Nephron (organoid): Measurements from ENCODE around the gene LRRC51.

ENCODE experiments used
- H3K27ac Mint-ChIP-seq, 3 experiments: 2 replicates each; pipeline ENCODE4 v1.8.0; 2020; ENCODE audit warnings: mixed read lengths in 3 of 3, mild to moderate bottlenecking in 2 of 3, moderate library complexity in 1 of 3
- H3K27me3 Mint-ChIP-seq: 2 replicates; pipeline ENCODE4 v1.8.0; 2021; ENCODE audit warnings: low read depth, mild to moderate bottlenecking, moderate library complexity, mixed read lengths
- H3K36me3 Mint-ChIP-seq: 2 replicates; pipeline ENCODE4 v1.8.0; 2020; ENCODE audit warnings: low read depth, mixed read lengths
- H3K4me1 Mint-ChIP-seq: 2 replicates; pipeline ENCODE4 v1.8.0; 2020; ENCODE audit warnings: mixed read lengths
- H3K4me3 Mint-ChIP-seq, 3 experiments: 2 replicates each; pipeline ENCODE4 v1.8.0; 2020; ENCODE audit warnings: mild to moderate bottlenecking in 3 of 3, mixed read lengths in 3 of 3, moderate library complexity in 2 of 3
- H3K9me3 Mint-ChIP-seq: 2 replicates; pipeline ENCODE4 v1.8.0; 2020; ENCODE audit warnings: mixed read lengths
- TF ChIP-seq, protein P1 (sequence below), 3 experiments: fragments of 200-600 bp; sonication (generic); IDR thresholded peaks; one replicate each; pipeline ENCODE4 v1.5.0; 2021; ENCODE audit warnings: antibody characterized with exemption in 3 of 3; ENCODE audit not compliant: unreplicated experiment in 3 of 3

Gene LRRC51

DNA sequence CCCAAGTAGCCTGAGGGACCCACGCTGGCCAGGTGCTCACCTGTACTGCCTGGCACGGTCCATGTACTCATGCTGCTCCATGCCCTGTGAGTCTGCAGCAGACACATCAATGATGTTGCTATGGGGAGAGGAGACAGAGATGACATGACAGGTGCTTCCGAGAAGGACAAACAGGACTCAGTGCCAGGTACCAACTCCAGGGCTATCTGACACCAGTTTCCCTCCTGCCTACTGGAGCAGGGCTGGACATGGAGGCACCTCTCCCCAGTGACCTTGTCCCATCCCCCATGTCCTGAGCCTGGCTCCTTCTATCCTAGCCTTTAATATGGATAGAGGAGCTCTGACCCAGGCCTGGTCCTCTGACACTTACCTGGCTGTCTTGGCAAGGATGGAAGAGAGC, 18.1 kb downstream of the LRRC51 start:
- no peaks in the 10 kb centered on the region for H3K27me3 Mint-ChIP-seq
- peaks cover 41% of the 10 kb centered on the region for H3K36me3 Mint-ChIP-seq
- H3K9me3 Mint-ChIP-seq = no peaks in the 10 kb centered on the region
- H3K27ac Mint-ChIP-seq = no peak overlapping the region
- no peak overlapping the region for H3K4me3 Mint-ChIP-seq
- TF ChIP-seq, protein P1, sequence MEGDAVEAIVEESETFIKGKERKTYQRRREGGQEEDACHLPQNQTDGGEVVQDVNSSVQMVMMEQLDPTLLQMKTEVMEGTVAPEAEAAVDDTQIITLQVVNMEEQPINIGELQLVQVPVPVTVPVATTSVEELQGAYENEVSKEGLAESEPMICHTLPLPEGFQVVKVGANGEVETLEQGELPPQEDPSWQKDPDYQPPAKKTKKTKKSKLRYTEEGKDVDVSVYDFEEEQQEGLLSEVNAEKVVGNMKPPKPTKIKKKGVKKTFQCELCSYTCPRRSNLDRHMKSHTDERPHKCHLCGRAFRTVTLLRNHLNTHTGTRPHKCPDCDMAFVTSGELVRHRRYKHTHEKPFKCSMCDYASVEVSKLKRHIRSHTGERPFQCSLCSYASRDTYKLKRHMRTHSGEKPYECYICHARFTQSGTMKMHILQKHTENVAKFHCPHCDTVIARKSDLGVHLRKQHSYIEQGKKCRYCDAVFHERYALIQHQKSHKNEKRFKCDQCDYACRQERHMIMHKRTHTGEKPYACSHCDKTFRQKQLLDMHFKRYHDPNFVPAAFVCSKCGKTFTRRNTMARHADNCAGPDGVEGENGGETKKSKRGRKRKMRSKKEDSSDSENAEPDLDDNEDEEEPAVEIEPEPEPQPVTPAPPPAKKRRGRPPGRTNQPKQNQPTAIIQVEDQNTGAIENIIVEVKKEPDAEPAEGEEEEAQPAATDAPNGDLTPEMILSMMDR (IDR thresholded peaks at IDR 0.05; ENCODE audit: unreplicated experiment in 3 of 3) = no peak
- H3K4me1 Mint-ChIP-seq = peaks cover 28% of the 10 kb centered on the region

DNA sequence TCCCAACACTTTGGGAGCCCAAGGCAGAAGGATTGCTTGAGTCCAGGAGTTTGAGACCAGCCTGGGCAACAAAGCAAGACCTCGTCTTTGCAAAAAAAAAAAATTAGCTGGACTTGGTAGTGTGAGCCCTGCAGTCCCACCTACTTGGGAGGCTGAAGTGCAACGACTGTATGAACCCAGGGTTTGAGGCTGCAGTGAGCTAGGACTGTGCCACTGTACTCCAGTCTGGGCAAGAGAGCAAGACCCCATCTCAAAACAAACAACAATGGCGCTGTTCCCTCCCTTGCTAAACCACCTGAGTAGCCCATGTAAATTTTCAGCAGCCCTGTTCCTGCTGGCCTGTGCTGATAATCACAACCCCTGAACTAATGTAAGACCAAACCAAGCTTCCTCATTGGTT, 19.4 kb downstream of the LRRC51 start:
- H3K4me3 Mint-ChIP-seq = no peak overlapping the region
- H3K36me3 Mint-ChIP-seq = peaks cover 35% of the 10 kb centered on the region
- H3K9me3 Mint-ChIP-seq = no peaks in the 10 kb centered on the region
- no peaks in the 10 kb centered on the region for H3K27me3 Mint-ChIP-seq
- TF ChIP-seq, protein P1 (IDR thresholded peaks at IDR 0.05; ENCODE audit: unreplicated experiment in 3 of 3) = no peak
- H3K27ac Mint-ChIP-seq = no peak overlapping the region
- H3K4me1 Mint-ChIP-seq = peaks cover 36% of the 10 kb centered on the region

DNA sequence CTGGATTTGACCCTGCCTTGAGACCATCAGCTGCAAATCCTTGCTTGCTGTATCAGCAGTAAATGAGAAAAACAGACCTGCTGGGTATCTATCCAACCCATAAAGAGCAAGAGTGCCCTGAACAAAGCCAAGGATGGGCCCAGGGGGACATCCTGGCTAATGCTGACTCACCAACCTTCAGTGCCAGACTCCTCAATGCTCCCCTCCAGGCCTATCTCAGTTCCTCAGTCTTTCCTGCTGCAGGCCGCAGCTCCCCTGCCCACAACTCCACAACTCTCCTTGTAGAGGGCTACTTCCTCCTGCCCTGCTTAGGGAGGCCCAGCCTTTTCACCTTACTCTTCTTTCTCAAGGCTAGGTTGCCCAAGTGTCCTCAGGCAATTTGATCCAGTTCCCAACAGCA, 19.8 kb downstream of the LRRC51 start:
- H3K27me3 Mint-ChIP-seq = no peaks in the 10 kb centered on the region
- H3K36me3 Mint-ChIP-seq = peaks cover 30% of the 10 kb centered on the region

DNA sequence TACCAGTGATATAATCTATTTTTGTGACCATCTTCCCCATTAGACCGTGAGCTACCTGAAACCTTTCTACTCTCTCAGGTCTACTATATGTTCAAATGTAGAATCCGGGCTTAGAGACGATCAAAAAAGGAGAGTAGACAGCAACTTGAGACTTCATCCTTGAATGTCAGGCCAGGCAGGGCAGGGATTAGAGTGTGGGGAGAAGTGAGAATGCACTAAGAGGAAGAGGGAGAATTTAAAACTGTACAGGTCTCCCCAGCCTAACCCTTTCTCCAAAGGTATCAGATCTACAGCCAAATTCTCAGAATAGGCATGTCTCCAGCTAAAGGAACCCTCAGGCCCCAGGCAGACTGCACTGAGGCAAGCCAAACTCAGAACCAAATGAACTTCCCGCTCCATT, 21.5 kb downstream of the LRRC51 start:
- Mint-ChIP-seq H3K27ac (peak overlapping the region; percentile 99 to 100 (median 99)), H3K9me3 (no peaks in the 10 kb centered on the region)
- TF ChIP-seq, protein P1 (IDR thresholded peaks at IDR 0.05; ENCODE audit: unreplicated experiment in 3 of 3) = no peak

More for the DNA sequence above, 19.8 kb downstream of the LRRC51 start:
- H3K9me3 Mint-ChIP-seq = no peaks in the 10 kb centered on the region
- peak overlapping the region in 2 of 3 experiments; percentile 88 to 95 for H3K4me3 Mint-ChIP-seq
- H3K4me1 Mint-ChIP-seq = peaks cover 36% of the 10 kb centered on the region
- TF ChIP-seq, protein P1 (IDR thresholded peaks at IDR 0.05; ENCODE audit: unreplicated experiment in 3 of 3) = no peak
- no peak overlapping the region for H3K27ac Mint-ChIP-seq

GRCh38 chr11:72102631-72102945, 21.9 kb downstream of the LRRC51 start:
- TF ChIP-seq, protein P1 (IDR thresholded peaks at IDR 0.05; ENCODE audit: unreplicated experiment in 3 of 3) = no peak
- Mint-ChIP-seq H3K4me3 (peak overlapping the region; percentile 88 to 95 (median 95)), H3K27ac (peak overlapping the region; percentile 99 to 100 (median 99)), H3K4me1 (peaks cover 36% of the 10 kb centered on the region), H3K9me3 (no peaks in the 10 kb centered on the region), H3K36me3 (peaks cover 23% of the 10 kb centered on the region), H3K27me3 (no peaks in the 10 kb centered on the region)

More for the DNA sequence above, 21.5 kb downstream of the LRRC51 start:
- peaks cover 25% of the 10 kb centered on the region for H3K36me3 Mint-ChIP-seq
- H3K27me3 Mint-ChIP-seq = no peaks in the 10 kb centered on the region
- peak overlapping the region; percentile 88 to 95 (median 95) for H3K4me3 Mint-ChIP-seq
- peaks cover 36% of the 10 kb centered on the region for H3K4me1 Mint-ChIP-seq

DNA sequence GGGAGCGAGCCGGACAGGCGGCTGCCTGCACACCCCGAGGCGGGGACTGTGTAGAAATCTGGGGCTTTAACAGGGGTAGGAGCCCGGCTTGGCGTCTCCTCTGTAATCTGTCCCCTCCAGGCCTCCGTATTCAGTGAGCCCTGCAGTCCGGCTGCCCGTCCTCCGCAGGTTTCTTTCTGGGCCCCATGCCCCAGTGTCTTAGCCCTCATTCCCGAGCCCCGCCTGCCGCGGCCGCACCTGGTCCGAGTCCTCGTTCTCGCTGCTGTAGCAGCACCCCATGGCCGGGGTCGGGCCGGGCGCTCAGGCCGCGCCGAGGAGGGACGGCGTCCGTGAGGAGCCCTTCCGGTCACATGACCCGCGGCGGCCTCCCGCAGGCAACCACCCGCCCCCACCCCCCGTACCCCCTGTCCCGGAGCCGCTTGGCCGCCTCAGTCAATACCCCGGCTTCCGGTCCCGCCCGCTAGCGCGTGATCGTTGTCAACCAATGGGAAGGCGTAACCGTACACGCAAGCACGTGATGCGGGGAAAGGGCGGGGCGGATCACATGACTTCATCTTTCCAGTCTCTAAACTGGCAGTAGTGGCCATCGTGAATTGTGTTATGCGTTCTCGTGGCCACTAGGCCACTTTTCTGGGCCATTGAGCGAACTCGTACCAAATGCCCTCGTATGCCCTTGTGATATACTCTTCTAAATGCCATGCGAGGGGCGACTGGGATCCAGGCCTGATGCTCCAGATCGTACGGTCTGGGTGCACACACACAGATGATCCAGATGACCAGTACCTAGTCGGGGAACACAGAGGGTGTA, 22.5 kb downstream of the LRRC51 start, which contains the start of gene LAMTOR1:
Gene LAMTOR1, minus strand, starts transcription at position 352 of the 808 bp plus-strand sequence. Its CDS starts 73 bp downstream, at position 279.
- Mint-ChIP-seq H3K36me3 (peaks cover 18% of the 10 kb centered on the region), H3K4me1 (peaks cover 36% of the 10 kb centered on the region), H3K9me3 (no peaks in the 10 kb centered on the region), H3K27ac (peak within 1 kb of the TSS; percentile 99 to 100 (median 99)), H3K27me3 (no peaks in the 10 kb centered on the region), H3K4me3 (peak within 1 kb of the TSS; percentile 88 to 95 (median 95))
- TF ChIP-seq, protein P1 (IDR thresholded peaks at IDR 0.05; ENCODE audit: unreplicated experiment in 3 of 3) = peak; percentile 41 to 57 (median 57)
